ENCODE results near the gene MAGI2.

The MAGI2 gene

DNA sequence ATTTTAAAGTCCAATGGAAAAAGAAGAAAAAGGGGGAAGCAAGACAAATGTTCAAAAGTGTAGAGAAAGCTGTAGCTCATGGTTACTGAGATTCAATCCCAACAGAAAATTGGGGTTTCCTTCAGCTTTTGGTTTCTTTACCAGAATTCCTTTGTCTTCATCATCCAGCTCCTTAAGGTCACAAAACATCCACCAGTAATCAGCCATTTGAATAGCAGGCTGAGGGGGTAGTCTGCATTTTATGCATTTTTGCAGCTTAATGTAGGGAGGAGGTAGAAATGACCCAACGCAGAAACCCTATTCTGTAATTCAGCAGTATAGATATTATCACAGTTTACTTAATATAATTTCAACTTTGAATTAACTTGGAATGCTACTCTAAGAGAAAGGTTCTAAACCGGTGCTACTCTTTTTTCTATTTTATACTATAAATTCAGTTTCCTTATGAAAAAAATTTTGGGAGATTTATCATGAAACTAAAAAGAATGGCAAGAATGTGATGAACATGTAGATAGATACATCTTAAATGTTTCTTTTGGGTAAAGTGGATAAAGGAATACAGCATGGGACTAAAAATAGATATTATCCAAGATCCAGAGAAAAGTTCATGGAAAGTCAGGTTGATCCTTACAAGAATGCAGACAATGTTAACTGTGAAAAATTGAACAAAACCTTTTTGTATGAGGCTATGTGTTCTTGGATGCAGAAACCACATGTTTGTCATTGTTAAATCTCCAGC, 1058.0 kb downstream of the MAGI2 start:
- DNase-seq = no peak

DNA sequence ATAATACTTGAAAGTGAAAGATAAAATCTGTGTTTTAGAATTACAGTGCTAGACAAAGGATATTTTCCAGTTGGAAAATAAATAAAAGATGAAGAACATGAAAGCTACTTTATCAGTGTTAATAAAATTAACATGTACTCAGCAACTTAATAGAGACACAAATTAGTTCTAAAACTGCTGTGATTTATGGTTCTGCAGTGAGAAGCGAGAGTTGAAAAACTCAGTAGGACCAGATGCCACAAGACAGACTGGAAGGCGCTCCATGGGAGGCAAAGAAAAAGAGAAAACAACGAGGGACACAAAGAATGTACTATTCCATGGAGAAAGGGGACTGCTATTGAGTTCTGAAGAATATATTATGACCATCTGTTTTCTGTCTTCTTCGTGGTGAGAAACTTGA, 1064.4 kb downstream of the MAGI2 start:
- no peak for DNase-seq

DNA sequence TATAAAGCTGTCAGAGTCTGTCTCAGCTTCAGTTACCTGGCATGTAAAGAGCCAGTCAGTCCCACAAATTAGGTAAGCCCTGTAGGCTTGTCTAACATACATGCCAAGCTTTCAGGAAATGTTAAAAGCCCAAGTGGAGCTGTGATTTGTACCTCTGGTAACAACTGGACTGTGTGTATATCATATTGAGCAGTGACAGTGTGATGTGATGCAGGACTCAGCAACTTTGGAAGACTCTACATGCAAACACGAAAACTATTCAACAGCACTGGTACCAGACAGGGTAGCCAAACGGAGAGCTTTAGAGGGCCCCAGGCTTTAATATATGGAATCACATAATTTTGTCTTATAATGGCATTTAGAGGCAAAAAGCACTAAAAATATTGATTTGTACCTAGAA, 1066.9 kb downstream of the MAGI2 start:
- no peak for DNase-seq

DNA sequence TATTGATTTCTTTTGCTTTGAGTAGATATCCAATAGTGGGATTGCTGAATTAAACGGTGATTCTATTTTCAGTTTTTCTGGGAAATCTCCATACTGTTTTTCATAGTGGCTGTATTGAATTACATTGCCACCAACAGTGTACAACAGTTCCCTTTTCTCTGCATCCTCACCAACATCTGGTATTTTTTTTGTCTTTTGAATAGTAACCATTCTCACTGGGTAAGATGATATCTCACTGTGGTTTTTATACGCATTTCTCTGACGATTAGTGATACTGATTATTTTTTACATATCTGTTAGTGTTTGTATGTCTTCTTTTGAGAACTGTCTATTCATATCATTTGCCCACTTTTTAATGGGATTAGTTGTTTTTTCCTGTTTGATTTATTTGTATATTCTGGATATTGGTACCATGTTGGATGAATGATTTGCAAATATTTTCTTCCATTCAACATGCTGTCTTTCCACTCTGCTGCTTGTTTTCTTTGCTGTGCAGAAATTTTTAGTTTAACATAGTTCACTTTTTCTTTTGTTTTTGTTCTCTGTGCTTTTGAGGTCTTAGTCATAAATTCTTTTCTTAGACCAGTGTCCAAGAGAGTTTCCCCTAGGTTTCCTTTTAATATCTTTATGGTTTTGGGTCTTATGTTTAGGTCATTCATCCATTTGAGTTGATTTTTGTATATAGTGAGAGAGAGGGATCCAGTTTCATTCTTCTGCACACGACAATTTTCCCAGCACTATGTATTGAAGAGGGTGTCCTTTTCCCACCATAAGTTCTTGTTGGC, 1070.2 kb downstream of the MAGI2 start:
- no peak for DNase-seq

DNA sequence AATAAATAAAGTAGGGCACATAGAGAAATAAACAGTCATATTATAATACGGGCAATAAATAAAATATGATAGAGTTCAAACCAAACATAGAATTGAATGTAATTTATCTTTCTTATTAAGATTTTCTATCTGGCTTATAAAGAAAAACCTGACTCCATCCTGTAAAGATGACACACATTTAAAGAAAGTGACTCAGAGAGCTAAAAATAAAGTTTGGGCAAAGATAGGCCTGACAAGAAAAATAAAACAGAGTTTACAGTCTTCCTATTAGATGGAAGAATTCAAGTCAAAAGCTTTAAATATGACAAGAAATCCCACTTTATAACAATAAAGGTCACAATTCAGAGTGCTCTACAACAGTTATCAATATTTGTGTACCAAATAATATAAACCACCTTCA, 1074.3 kb downstream of the MAGI2 start:
- DNase-seq = no peak

DNA sequence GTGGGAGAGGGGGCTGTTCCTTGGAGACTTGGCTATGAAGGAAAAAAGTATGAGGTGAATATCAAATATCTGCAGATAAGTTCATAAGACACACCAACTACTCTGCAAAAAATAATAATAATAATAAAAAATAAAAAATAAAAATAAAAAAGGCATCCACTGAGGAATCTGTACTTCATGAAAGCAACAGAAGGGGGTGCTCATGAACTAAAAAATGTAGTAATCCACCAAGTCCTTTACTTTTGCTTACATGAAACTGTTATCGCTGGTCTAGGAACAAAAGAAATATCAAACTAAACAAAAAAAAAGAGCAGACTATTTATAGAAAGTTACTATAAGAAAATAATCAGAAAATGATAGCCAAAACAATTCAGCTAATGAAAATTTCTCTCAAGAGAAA, 1075.9 kb downstream of the MAGI2 start:
- DNase-seq = no peak

DNA sequence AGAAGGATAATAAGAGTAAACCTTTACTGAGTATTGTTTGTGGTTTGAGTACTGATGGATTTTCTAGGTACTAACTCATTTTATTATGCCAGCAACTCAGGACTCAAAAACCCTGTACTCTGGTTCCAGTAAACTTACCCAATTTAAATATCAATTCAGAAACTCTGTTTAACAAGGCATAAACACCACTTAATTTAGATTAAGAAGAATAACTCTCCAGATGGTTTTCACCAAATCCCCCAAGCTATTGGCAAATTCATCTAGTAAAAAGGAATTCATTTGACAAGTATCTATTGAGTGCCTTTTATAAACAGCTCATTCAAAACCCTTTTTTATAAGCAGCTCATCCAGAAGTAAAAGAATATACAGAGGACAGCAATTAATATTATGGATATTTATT, 1082.5 kb downstream of the MAGI2 start:
- DNase-seq = no peak

DNA sequence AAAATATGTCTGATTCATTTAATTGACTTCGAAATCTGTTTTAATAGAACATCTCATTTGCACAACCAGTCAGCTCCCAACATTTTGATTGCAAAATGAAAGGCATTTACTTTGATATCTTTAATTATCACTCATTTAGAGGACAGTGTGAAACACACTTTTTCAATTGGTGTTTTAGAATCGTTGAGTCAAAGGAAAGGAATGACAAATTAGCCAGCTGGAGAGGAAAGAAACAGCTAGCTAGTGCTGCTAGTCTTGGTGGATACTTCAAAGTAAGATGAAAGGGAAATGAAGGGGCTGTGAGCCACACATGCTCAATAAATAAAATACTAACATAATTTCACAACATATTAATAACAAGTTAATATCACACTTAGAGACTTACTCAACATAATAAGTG, 1084.7 kb downstream of the MAGI2 start:
- DNase-seq = no peak

DNA sequence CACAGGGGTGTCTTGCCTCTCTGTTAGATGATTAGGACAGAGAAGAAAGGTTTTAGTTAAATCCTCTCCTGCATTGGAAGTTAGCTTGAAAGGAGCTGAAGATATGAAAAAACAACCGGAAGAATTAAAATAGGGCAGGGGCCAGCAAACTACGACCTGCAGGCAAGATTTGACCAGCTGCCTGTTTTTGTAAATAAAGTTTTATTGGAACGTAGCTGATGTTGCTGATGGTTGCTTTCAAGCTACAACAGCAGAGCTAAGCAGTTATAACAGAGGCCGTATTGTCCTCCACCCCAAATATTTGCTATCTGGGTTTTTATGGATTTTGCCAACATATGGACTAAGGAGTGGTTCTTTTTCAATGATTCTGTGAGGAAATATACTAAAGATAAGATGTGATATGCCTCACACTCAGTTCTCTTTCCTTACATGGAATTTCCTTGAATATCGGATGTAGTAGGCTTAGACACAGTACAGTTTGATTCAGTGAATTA, 1086.1 kb downstream of the MAGI2 start:
- DNase-seq = no peak

DNA sequence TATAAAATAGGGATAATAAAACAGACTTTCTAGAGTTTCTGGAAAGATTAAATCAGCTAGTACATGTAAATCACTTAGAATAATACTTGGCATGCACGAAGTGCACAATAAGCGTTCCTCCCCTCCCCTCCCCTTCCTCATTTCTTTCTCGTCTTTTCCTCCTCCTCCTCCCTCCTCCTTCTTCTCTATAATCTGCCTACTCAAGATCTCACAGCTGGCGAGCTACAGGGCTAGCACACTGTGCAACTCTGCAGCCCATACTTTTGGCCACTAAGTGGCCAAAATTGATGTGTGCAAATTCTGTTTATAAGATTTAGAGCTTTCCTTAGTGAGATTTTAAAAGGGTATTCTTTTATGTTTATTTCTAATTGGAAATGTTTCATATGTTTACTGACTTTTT, 1089.6 kb downstream of the MAGI2 start:
- no peak for DNase-seq

DNA sequence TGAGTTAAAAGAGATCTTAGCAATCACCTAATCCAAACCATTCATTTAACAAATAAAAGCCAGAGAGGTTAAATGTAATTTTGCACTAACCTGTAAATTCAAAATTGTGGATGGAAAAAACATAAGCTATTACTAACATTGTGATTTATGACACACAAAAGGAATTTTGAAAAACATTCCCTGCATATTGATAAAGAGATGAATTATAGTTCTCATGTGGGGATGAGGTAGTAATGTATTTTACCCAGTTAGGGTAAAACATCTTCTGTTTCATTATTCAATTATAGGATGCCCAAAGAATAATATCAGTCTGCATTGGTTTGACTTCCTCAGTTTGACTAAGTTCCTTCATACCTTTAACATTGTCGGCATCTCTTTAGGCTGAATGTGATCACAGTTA, 1093.6 kb downstream of the MAGI2 start:
- no peak for DNase-seq

DNA sequence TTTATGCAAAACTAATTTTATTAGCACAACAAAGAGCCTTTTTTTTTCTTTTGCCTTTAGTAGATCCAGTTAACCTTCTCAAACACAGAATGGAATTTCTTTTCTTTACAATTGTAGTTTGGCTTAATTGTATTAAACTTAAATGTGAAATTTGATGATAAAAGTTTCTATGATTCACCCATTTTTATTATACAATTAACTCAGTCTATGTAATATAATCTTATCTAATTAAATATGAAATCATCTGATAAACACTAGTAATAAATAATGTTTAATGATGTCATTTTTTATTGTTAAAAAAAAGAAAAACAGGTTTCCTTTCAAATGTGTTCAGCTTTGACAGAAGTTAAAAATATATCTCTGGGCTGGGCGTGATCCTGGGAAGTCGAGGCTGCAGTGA, 1095.8 kb downstream of the MAGI2 start:
- no peak for DNase-seq

DNA sequence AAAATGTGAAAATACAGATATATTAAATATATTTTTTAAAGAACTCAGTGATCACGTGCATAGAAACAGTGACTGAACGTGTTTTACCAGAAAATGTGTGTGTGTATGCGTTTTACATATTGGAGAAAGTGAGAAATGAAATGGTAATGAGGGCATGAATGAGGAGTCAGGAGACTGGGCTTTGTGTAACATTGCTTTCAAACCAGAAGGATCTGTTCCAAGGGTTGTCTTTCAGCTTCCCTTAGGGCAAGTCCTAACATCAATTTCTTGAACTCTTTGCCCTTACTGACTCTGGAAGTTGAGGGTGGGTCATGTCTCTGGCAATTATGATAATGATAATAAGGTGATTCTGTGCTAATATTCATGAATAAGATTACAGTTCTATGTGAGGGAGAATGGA, 1097.6 kb downstream of the MAGI2 start:
- DNase-seq = no peak

DNA sequence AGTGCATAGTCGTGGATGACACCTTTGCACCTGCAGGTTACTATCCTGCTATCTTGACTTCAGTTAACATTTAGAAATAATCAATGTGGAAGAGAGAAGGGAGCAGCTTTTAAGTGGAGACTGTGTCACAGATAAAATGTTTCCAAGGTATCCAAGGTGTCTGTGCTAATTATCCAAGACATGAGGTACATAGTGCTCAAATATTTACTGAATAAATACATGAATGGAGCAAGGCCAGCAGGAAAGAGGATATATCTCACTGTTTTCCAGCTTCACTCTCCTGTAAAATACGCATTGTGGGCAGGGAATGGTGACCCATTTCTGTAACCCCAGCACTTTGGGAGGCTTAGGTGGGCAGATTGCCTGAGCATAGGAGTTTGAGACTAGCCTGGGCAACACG, 1102.5 kb downstream of the MAGI2 start:
- DNase-seq = no peak

DNA sequence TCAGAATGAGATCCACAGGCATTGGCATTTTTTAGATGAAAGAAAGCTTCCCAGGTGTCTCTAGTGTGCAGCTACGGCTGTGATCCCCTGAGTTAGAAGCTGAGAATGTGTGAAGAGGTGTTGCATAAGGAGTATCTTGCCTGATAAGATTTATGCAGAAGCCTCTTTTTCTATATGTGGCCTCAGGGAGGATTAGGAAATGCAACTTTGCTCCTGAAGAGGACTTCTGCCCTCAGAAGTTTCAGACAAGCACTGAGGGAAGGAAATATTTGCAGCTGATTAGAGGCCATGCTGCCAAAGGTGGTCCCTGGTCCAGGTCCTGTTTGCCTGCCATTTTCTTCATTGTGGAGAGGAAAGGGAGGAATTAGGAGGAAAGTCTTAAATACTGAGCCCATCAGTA, 1103.1 kb downstream of the MAGI2 start:
- no peak for DNase-seq

DNA sequence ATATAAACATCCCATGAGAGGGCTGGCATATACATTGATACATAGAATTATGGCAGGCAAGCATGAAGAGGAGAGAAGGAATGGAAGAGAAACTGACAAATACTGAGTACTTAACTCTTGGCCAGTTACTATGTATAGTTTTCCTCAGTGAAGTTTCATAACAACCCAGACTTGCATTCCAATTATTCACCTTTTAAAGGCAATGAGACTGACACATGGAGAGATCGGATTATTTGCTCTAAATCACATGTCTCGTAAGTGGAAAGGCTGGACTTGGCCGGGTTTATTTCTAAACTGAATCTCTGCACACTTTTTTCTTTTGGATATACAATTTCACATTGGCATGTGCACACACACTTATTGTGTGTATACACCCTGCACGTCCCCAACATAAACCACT, 1106.6 kb downstream of the MAGI2 start:
- DNase-seq = no peak

DNA sequence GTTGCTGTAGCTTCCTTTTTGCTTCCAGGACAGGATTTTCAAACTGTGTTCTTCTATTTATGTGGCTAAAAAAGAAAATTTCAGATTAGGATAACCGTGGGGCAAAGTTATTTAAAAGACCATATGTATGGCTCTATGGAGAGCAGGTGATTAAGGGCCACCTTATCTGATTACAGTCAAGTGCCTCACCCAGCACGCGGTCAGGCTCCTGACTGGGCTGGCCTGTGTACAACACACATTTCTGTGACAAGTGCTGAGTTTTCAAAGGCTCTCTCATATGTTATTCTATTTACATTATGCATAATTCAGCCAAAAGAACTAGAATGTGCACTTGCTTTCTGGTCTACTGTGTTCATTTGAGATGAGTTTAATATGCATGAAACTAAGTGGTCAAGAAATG, 1107.5 kb downstream of the MAGI2 start:
- DNase-seq = no peak

DNA sequence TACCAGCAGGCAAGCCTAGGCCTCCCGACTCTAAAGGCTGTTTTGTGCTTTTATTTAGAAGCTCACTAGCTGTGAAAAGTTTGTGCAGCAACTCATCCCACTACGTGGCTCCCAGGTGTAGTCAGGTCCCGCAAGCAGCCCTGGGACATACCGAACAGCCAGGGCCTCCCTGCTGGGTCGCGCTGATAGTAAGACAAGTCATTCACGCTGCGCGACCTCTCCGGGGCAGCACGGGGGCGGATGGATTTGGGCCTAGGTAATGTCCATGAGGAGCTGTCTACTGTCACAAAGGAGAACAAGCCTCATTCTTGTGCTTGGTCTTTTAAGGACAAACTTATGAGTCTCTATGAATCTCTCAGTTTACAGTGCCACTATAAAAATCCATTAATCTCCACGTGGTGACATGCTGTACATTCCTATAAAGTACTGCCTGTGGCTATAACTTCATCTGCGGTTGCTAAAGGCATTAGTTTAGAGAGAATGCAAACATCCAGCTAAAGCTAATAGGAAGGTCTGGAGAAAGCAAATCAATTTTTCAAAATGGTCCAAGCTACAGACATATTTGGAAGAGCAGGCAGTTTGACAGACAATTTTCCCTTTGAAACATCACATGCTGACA, 1108.1 kb downstream of the MAGI2 start:
- DNase-seq = no peak

DNA sequence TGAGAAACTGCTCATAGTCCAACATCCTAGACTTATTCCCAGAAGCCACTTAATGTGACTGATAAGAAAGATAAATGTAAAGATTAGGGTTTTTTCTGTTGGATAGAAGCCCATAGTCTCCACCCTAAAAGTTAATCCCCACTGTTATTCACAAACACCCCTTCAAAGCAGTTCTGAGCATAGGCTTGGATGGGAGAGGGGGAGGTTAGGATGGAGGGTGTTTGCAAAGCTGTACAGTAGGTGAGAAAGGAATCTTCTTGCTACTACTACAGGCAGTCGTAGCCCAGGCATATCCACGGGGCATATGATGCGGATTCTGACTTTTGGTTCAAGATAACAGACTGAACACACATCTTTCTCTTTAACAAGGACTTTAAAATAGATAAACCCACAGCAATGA, 1119.0 kb downstream of the MAGI2 start:
- no peak for DNase-seq

DNA sequence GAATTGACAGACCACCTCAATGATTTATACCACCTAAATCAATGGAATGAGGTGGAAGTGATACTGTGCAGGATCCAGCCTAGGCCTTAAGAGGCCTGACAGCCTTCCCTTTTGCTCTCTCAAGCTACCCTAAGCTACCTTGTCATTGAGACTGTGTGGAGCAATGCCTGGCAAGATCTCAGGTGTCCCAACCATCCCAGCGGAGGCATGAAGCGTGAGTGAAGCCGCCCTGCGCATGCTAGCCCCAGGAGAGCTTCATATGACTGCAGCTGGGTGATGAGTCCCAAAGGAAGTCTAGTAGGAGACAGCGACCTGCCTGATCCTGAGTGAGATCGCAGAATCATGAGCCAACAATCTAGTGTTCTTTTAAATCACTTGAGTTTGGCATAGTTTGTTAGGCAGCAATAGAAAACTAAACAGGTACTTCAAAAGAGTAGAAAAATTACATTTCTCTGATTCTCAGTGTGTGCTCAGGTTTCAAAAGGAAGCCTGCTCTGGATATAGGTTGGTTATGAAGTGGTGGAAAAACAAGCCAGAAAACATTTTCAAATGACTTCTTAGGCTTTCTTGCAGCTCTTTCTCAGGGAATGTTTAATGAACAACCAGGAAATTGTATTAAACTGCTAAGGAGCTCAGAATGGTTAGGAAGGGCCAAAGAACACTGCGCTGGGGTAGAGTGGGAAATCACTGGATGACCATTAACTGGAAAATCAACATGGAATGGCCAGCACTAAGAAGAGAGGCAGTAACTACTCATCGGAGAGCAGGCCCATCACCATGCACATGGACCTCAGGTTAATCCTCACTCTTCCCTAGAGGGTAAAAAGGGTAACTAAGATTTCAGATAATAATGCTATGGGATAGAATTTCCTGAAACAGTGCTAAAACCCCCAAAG, 1119.7 kb downstream of the MAGI2 start:
- DNase-seq = no peak

DNA sequence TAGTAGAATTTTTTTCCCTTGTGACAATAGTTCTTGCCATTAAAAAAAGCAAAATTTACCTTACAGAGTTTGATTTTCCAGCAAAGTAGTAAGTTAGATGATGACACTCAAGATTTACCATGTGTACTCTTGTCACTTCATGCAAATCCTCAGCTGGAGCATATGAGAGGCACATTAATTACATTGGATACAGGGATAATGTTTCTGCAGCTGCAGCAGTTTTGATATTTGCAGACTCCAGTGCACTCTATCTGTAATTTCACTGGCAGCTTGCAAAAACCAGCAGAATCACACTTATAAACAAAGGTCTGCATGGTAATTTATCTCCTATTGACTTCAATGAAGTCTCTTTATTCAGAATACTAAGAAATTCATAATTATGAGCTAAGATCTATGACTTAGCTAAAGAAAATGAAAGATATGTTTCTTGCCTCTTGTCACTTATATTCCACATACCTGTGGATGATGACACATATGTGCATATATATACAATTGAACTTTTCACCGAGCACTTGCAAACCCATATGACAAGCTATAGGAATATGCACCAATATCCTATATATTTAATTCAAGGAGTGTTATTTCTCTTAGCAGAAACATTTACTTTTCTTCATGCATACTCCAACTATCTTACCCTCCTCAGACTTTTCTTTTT, 1124.3 kb downstream of the MAGI2 start:
- DNase-seq = no peak

DNA sequence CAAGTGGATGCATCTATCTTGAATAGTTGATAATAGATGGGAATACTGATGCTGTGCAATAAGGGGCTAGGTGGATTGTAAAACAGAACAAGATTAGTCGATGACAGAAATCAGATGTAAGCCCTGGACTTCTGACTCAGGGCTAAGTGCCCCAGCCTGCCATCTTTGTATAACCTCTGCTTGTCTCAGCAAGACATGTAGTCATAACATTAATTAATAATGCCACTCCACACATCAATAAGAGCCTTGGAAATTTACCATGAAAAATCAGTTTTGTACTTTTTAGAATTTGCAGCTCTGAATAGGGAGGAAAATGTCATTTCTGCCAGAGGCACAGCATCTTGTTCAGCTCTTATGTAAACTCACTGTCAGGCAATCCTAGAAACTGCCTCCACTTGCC, 1125.7 kb downstream of the MAGI2 start:
- DNase-seq = no peak

Data from SW 1271 (cell line).